ENCODE measurements around the gene DMTF1.
A peak's percentile ranks its signal among the peaks of the same experiment; 100 is the strongest.
"Not testable (repeated sequence)": the region's sequence is repeated elsewhere in the genome, so short reads cannot be mapped to it uniquely, and the experiment has no call there.

DMTF1 gene

DNA sequence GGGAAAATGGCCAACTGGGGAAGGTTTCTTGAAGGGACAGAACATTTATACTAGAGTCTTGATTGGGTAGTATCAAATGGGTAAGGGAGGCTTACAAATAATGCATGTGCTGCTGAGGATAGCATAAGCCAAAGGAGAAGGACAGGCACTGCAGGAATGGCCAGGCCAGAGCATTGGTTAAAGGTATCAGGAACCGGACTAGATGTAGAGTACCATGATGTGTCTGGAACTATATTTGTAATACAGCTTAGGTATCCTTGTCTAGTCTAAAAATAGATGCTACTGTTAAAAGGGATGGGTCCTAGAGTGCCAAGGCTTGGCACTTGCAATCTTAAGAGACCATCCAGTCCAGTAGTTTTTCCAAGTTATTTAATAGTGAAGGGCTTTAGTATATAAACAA lies 47.0 kb downstream of the DMTF1 start:
- no peak for DNase-seq (ENCODE audit: low spot score)

DNA sequence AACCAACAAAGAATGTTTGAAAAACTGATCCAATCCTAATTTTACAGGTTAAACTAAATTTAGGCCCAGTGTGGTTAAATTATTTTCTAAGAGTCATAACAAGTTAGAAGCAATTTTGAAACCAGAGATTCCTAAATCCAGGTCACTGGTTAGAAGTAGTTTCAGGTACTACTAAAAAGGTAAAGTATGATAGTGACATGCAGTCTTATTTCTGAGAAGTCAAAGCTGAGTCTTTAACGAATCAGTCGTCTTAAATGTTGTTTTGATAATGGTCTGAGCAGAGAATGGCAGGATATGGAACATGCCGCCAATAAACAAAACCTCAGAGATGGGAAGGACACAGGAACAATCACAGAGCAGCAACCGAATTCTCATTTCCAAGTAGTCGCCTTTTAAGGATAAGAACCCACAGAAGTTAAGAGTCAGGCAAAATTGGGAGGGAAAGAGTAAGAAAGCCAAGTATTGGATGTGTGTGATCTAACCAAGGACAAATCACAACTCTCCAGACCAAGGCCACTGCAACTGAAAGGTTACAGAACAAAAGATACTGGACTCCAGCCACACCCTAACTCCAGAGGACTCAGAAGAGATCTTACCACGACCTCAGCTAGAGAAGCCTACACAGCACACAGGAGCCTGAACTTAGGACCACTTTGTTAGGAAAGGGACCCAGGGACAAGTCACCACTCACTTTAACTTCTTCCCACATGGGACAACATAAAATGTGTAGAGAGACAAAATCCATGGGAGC lies 47.6 kb downstream of the DMTF1 start:
- no peak for DNase-seq (ENCODE audit: low spot score)

DNA sequence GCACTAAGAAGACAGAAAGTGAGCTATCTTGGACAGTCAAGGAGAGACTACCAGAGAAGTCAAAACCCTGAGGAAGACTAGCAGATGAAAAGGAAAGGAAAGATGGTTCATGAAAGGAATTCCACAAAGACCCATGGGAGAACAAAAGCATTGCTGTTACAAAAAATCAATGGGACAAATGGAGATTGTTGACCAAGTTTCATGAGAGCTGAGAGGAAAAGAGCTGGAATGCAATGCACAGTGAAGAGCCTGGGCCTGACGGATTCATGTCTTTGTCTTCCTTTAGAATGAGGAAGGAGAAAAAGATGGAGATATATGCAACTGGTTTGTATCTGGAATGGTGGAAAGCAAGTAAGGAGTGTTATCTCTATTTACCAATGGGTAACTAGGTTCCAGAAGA lies 50.0 kb downstream of the DMTF1 start:
- DNase-seq (ENCODE audit: low spot score): no peak

DNA sequence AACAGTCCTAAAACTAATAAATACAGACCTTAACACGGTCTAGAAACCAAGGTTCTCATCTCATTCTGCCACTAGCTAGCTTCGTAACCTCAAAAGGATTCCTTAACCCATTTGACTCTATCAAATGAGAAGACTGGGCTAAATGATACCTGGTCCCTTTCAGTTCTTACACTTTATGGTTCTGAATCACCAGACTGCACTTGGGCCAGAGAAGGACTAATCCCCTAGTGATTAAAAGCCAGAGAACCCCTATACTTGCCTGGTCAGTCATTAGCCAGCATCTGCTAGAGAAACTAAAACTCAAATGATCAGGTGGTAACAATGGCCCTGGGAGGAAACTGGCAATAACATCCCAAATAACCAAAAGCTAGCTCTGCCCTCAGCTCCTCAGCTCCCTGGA lies 50.5 kb downstream of the DMTF1 start:
- no peak for DNase-seq (ENCODE audit: low spot score)

GRCh38 chr7:87203929-87204328 lies 51.7 kb downstream of the DMTF1 start:
- not testable (repeated sequence) for DNase-seq (ENCODE audit: low spot score)

- no peak for DNase-seq (ENCODE audit: low spot score)
Observed at GRCh38 chr7:87204933-87205332, 52.7 kb downstream of the DMTF1 start.

- not testable (repeated sequence) for DNase-seq (ENCODE audit: low spot score)
Observed at GRCh38 chr7:87205701-87206100, 53.4 kb downstream of the DMTF1 start.

DNA sequence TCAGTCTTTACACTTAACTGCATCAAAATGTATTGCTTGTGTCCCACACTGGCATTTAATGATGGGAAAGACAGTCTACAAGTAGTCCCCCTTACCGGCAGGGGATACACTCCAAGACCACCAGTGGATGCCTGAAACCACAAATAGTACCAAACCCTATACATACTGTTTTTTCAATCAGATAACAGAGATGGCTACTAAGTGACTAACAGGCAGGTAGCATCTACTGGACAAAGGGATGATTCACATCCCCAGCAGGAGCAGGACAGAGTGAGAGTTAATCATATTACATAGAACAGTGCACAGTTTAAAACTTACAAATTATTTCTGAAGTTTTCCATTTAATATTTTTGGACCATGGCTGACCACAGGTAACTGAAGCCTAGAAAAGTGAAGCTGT lies 54.1 kb downstream of the DMTF1 start:
- DNase-seq (ENCODE audit: low spot score): no peak

DNA sequence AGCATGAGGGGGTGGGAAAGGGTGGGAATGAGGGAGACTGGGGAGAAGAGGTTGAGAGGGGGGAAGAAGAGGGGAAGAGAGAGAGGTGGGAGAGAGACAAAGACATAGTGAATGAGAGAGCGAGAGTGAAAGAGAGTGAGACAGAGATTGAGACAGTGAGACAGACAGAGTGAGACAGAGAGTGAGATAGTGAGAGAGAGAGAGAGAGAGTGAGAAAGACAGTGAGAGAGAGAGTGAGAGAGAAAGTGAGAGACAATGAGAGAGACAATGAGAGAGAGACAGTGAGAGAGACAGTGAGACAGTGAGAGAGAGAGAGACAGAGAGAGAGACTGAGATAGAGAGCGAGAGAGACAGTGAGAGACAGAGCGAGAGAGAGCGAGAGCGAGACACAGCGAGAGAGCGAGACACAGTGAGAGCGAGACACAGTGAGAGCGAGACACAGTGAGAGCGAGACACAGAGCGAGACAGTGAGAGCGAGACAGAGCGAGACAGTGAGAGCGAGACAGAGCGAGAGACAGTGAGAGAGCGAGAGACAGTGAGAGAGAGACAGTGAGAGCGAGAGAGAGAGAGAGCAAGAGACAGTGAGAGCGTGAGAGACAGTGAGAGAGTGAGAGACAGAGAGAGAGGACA lies 57.2 kb downstream of the DMTF1 start:
- no peak for DNase-seq (ENCODE audit: low spot score)

- peak; percentile 3 for DNase-seq (ENCODE audit: low spot score)
Observed at GRCh38 chr7:87210506-87210905, 58.3 kb downstream of the DMTF1 start.

GRCh38 chr7:87212498-87212897 lies 60.2 kb downstream of the DMTF1 start:
- DNase-seq (ENCODE audit: low spot score): peak; percentile 39

DNA sequence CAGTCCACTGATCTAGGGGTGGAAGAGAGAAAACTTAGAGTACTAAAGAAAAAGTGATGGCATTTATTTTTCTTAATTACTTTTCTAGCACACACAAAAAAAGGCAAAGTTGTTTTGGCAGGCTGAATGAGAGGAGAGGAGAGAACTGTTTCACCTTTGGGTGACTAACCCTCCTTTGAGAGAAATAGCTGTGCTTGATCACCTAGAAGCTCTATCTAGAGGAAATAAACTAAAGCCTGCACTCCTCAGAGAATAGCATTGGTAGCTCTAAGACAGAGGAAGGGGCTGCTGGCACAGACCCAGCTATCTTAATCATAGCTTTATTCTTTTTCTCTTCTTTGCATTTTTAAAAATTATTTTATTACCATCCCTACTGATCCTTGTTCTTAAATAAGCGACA lies 61.0 kb downstream of the DMTF1 start:
- DNase-seq (ENCODE audit: low spot score): peak; percentile 22

DNA sequence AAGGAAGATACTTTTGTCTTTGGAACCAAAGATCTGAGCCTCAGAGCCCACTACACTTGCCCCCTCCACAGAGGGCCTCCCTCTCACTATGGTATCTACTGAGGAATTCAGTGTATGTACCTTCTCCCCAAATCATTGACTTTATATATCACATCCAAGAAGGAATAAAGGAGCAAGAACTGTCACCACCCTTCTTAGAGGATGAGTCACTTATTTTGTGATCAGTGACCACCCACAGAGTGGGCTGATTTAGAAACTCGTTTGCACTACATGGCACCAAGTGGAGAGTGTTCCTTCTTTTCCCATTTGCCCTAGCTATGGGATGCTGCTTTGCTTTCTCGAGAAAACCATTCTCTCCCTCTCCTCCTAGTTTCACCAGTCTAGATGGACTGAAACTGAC lies 61.6 kb downstream of the DMTF1 start:
- DNase-seq (ENCODE audit: low spot score): no peak

GRCh38 chr7:87215046-87215445 lies 62.8 kb downstream of the DMTF1 start:
- DNase-seq (ENCODE audit: low spot score): peak; percentile 81

- DNase-seq (ENCODE audit: low spot score): peak; percentile 93
Observed at GRCh38 chr7:87216701-87217508, 64.7 kb downstream of the DMTF1 start.

DNA sequence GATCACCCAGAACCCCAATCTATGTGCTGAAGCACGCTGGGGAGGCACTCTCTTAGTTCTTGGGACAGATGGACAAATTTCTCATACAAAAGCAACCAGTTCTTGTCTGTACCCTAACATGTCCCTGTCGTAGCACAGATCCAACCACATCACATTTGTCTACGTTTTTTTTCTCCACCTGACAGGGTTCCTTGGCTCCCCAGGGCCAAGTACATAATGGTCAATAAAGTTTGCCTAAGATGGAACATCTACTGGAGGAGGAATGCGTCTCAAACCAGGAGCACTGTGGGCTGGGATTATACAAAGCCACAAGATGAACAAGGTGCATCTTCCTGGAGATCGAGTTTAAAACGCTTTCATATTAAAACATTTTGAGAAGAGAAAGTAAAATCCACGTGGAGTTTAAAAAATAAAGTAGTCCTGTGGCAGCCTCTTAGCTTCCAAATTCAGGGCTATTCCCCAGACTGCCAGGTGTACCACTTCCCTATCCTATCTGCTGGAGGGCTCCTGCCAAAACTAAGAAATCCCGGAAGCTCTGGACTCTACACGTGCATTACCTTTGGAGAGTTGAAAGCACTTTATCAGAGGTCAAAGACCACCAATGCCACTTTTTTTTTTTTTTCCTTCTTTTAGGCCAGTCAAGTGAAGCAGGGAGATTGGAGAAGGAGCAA lies 65.9 kb downstream of the DMTF1 start:
- DNase-seq (ENCODE audit: low spot score): peak; percentile 58

DNA sequence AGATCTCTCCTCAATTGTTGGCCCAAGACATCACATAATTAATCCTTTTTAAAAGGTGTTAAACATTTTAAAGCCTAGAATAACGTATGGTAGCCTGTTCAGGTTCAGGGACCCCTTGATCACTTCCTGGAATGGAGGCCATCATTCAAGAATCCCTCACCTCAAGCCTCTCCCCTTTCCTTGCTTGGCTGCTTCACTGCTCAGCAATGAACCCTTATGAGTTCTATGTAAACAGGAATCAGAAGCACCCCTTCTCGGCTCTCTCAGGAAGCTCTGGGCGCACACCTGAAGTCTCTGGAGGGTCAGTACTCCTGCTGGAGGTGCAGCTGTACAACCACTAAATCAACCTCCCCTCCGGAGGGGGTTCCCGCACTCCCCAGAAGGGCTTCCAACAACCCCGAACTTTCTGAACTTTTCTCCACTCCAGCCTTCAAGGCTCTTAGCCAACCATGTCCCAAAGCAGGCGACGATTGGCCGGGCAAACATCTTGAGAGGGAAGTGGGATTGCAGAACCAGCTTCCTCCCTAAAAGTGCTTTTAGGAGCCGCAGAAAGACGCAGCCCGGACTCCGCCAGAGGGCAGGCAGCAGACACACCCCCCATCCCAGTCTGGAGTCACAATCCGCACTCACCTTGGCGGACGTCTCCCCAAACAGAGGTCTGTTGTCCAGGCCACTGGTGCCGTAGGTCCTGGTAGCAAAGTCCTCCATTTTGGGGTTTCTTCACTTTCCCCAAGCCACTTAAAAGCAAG lies 66.7 kb downstream of the DMTF1 start:
- peak; percentile 83 for DNase-seq (ENCODE audit: low spot score)

- DNase-seq (ENCODE audit: low spot score): peak; percentile 97
Observed at GRCh38 chr7:87219545-87220025, 67.3 kb downstream of the DMTF1 start, which contains the start of gene TMEM243. TMEM243 (minus strand) TSS chr7:87219732; CDS start chr7:87219503, 229 bp downstream.

GRCh38 chr7:87220026-87220733 lies 67.9 kb downstream of the DMTF1 start:
- peak; percentile 96 for DNase-seq (ENCODE audit: low spot score)

DNA sequence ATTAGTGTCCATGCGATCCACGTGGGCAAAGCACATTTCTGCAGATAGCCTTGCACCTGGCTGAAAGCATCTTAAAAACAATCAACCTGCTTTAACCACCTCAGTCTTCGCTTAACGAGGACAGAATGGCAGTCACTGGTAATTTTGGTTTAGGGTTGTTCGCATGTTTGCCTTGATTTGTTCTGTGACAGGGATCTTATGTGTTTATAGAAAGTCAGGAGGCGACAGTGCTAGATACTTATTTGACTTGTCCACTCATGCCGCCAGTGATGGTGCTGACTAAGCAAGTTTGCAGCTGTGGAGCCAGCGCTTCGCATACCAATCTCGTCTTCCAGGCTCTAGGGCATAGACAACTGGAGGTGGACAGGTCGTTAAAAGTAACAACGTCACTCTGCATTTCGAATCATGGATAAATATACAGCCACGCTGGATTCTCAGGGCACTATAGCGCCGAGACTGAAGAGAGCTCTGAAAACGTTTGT lies 68.5 kb downstream of the DMTF1 start:
- no peak for DNase-seq (ENCODE audit: low spot score)

DNA sequence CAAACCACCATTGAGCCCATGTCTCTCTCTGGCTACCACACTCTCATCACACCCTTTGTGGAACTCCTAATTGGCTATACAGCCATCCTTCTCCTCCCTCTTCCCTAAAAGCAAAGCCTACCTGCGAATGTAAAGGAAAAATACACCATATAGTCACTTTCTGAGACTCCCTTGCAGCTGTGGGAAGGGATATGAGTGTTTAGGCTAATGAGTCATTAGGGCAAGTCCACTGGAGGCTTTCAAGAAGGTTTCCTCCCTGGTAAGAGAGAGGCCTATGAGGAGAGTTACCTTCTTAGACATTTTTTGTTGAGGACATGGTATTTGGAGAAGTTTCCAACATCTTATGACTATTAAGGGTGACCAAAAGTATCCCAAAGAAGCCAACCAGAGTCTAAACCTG lies 71.4 kb downstream of the DMTF1 start:
- DNase-seq (ENCODE audit: low spot score): no peak

All from NAMALWA (cell line).